ENCODE data around the gene CST3.
A peak's percentile ranks its signal among the peaks of the same experiment; 100 is the strongest.
"Not testable (repeated sequence)": the region's sequence is repeated elsewhere in the genome, so short reads cannot be mapped to it uniquely, and the experiment has no call there.

Gene CST3

GRCh38 chr20:23637282-23638221, at the start of gene CST3:
Gene CST3 (minus strand): TSS chr20:23637955. CDS start chr20:23637862, 93 bp downstream.
- no peak for DNase-seq (ENCODE audit: low read depth)

GRCh38 chr20:23686046-23686750, 48.4 kb upstream of the CST3 start:
- no peak for DNase-seq (ENCODE audit: low read depth)

GRCh38 chr20:23685529-23685896, 47.8 kb upstream of the CST3 start:
- not testable (repeated sequence) for DNase-seq (ENCODE audit: low read depth)

- no peak for DNase-seq (ENCODE audit: low read depth)
Measured at GRCh38 chr20:23684261-23684660, 46.5 kb upstream of the CST3 start.

GRCh38 chr20:23683807-23684206, 46.1 kb upstream of the CST3 start:
- DNase-seq (ENCODE audit: low read depth) = no peak

GRCh38 chr20:23683281-23683680, 45.5 kb upstream of the CST3 start:
- no peak for DNase-seq (ENCODE audit: low read depth)

GRCh38 chr20:23680146-23680545, 42.4 kb upstream of the CST3 start:
- no peak for DNase-seq (ENCODE audit: low read depth)

- no peak for DNase-seq (ENCODE audit: low read depth)
Measured at GRCh38 chr20:23679133-23680092, 41.7 kb upstream of the CST3 start.

GRCh38 chr20:23673209-23673608, 35.5 kb upstream of the CST3 start:
- DNase-seq (ENCODE audit: low read depth) = no peak

- DNase-seq (ENCODE audit: low read depth) = no peak
Measured at GRCh38 chr20:23672158-23672557, 34.4 kb upstream of the CST3 start.

- no peak for DNase-seq (ENCODE audit: low read depth)
Measured at GRCh38 chr20:23671479-23671878, 33.7 kb upstream of the CST3 start.

- DNase-seq (ENCODE audit: low read depth) = no peak
Measured at GRCh38 chr20:23670361-23670760, 32.6 kb upstream of the CST3 start.

- no peak for DNase-seq (ENCODE audit: low read depth)
Measured at GRCh38 chr20:23669866-23670265, 32.1 kb upstream of the CST3 start.

- DNase-seq (ENCODE audit: low read depth) = no peak
Measured at GRCh38 chr20:23669327-23669726, 31.6 kb upstream of the CST3 start.

- DNase-seq (ENCODE audit: low read depth) = peak; percentile 23
Measured at GRCh38 chr20:23668477-23668951, 30.8 kb upstream of the CST3 start.

- DNase-seq (ENCODE audit: low read depth) = no peak
Measured at GRCh38 chr20:23667666-23668065, 29.9 kb upstream of the CST3 start.

- DNase-seq (ENCODE audit: low read depth) = no peak
Measured at GRCh38 chr20:23666698-23667097, 28.9 kb upstream of the CST3 start.

GRCh38 chr20:23666189-23666588, 28.4 kb upstream of the CST3 start:
- no peak for DNase-seq (ENCODE audit: low read depth)

GRCh38 chr20:23664954-23665353, 27.2 kb upstream of the CST3 start:
- DNase-seq (ENCODE audit: low read depth) = no peak

GRCh38 chr20:23664046-23664445, 26.3 kb upstream of the CST3 start:
- not testable (repeated sequence) for DNase-seq (ENCODE audit: low read depth)

GRCh38 chr20:23663180-23663579, 25.4 kb upstream of the CST3 start:
- DNase-seq (ENCODE audit: low read depth) = no peak
